ENCODE measurements around the gene PCDHGC5. TPM values are rescaled to one million over a fixed set of nuclear protein-coding genes. Genes with fewer than 3 reads are reported as not detected.

Gene PCDHGC5
- total and polyA plus RNA-seq, 2 donors (not counting 3 experiments of a cell fraction or from before 2014, with no cell fraction given) = 0.21 to 1.2 TPM

DNA sequence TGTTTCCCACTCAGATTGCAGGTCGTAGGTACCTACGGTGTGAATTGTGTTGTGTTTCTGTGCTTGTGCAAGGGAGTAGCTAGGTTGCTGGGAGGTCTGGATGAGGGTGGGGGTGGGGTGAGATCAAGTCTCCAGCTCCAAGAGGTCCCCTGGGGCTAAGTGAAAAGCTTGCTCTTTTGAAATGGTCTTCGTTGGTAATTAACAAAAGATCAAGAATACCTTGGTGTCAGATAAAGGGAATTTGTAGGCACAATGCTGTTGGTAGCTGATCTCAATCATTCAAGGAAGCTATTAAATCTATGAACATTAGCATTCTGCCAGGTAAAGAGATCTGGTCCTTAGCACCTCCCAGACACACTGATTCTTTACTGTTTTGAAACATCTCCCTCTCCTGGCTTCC, 5.0 kb upstream of the PCDHGC5 start:
- no peak for FAIRE-seq

More for the DNA sequence above, 5.0 kb upstream of the PCDHGC5 start:
- H3K79me2 ChIP-seq (ENCODE audit: control insufficient read depth, insufficient read depth, low read length) = no peaks in the 10 kb centered on the region
- H3K9me3 ChIP-seq (replicated peaks; ENCODE audit: control insufficient read depth, insufficient read depth, low read length) = no peaks in the 10 kb centered on the region
- intact Hi-C loops (cut with micrococcal nuclease) (loop anchor here (2.0 kb wide), 1 partner anchor 25 kb away; no protein-coding TSS in a partner anchor), dilution Hi-C loops (cut with MboI; ENCODE audit: extremely low pct_ligation_motif_present, low sequenced_read_pairs) (no loop called here)
- no peak for DNase-seq (ENCODE audit: low read depth, low spot score)
- H3K36me3 ChIP-seq (ENCODE audit: control insufficient read depth in 2 of 2, extremely low read depth in 1 of 2, insufficient read depth in 2 of 2, low read length in 2 of 2) = no peaks in the 10 kb centered on the region
- H2AFZ ChIP-seq (ENCODE audit: low read depth, low read length) = no peak overlapping the region
- BruUV-seq (replicated peaks) = no TSS peak
- no peaks in the 10 kb centered on the region for H3K9me1 ChIP-seq (replicated peaks; ENCODE audit: control insufficient read depth, extremely low read depth, insufficient read depth, low read length)
- POLR2A ChIA-PET = no interaction called here
- TF ChIP-seq FOS (IDR thresholded peaks at IDR 0.05; ENCODE audit: borderline replicate concordance, insufficient read depth, low read length) (no peak), POLR2A (IDR thresholded peaks at IDR 0.05; ENCODE audit: low read depth, low read length) (no peak), MYC (IDR thresholded peaks at IDR 0.05; ENCODE audit: low read depth, low read length) (no peak), POLR2AphosphoS5 (IDR thresholded peaks at IDR 0.05; ENCODE audit: insufficient read depth, low read depth, low read length) (no peak), EZH2 (IDR thresholded peaks at IDR 0.05; ENCODE audit: borderline replicate concordance, low read depth, low read length, severe bottlenecking) (no peak), GATA2 (IDR thresholded peaks at IDR 0.05; ENCODE audit: insufficient read depth, insufficient read length, low read depth, low read length) (no peak), JUN (IDR thresholded peaks at IDR 0.05; ENCODE audit: borderline replicate concordance, insufficient read depth, insufficient read length, low read depth) (no peak)
- TF ChIP-seq, protein P1, sequence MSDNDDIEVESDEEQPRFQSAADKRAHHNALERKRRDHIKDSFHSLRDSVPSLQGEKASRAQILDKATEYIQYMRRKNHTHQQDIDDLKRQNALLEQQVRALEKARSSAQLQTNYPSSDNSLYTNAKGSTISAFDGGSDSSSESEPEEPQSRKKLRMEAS (IDR thresholded peaks at IDR 0.05; ENCODE audit: insufficient read depth, insufficient read length) = no peak
- TF ChIP-seq, protein P2, sequence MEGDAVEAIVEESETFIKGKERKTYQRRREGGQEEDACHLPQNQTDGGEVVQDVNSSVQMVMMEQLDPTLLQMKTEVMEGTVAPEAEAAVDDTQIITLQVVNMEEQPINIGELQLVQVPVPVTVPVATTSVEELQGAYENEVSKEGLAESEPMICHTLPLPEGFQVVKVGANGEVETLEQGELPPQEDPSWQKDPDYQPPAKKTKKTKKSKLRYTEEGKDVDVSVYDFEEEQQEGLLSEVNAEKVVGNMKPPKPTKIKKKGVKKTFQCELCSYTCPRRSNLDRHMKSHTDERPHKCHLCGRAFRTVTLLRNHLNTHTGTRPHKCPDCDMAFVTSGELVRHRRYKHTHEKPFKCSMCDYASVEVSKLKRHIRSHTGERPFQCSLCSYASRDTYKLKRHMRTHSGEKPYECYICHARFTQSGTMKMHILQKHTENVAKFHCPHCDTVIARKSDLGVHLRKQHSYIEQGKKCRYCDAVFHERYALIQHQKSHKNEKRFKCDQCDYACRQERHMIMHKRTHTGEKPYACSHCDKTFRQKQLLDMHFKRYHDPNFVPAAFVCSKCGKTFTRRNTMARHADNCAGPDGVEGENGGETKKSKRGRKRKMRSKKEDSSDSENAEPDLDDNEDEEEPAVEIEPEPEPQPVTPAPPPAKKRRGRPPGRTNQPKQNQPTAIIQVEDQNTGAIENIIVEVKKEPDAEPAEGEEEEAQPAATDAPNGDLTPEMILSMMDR (IDR thresholded peaks at IDR 0.05; ENCODE audit: extremely low read depth in 1 of 2, insufficient read depth in 1 of 2, low read depth in 1 of 2, low read length in 2 of 2) = no peak
- no peaks in the 10 kb centered on the region for H4K20me1 ChIP-seq (replicated peaks; ENCODE audit: control insufficient read depth, extremely low read depth, insufficient read depth, low read length)
- H3K27me3 ChIP-seq (ENCODE audit: control insufficient read depth in 2 of 2, insufficient read depth in 2 of 2, low read length in 2 of 2) = peaks cover 5 to 17% of the 10 kb centered on the region in 2 experiments
- peak overlapping the region; percentile 78 for H3K4me2 ChIP-seq (ENCODE audit: insufficient read depth, low read length)
- H3K9ac ChIP-seq (replicated peaks; ENCODE audit: extremely low read depth, insufficient read depth, low read length) = no peak overlapping the region
- H3K27ac ChIP-seq (ENCODE audit: insufficient read depth, low read depth, low read length) = no peak overlapping the region
- CTCF ChIA-PET = interaction anchor here (0.7 to 4.1 kb wide), 10 partner anchors 9 to 135 kb away, joined by 3 to 25 read pairs (median 4); partner anchors contain the start of genes DIAPH1 and PCDHGA12
- H3K4me1 ChIP-seq (ENCODE audit: control insufficient read depth, extremely low read depth, insufficient read depth, low read length) = peaks cover 10% of the 10 kb centered on the region
- no peak overlapping the region for H3K4me3 ChIP-seq (replicated peaks in 1 of 3; ENCODE audit: insufficient read depth in 1 of 3, low read depth in 1 of 3, low read length in 3 of 3)
